HS-5 (cell line): ENCODE data around the gene LINC01488.

ENCODE experiments used
- DNase-seq: peaks from one replicate; pipeline ENCODE4 v3.0.0-alpha.2; 2012; ENCODE audit warnings: low read depth

Gene LINC01488

GRCh38 chr11:69493931-69494821 is 12.7 kb downstream of the LINC01488 start:
- no peak for DNase-seq

- DNase-seq, result no peak
Observed at GRCh38 chr11:69494851-69495250, 13.4 kb downstream of the LINC01488 start.

GRCh38 chr11:69495441-69496201 is 14.2 kb downstream of the LINC01488 start:
- no peak for DNase-seq

GRCh38 chr11:69496202-69496557 is 14.7 kb downstream of the LINC01488 start:
- no peak for DNase-seq

GRCh38 chr11:69496631-69497220 is 15.3 kb downstream of the LINC01488 start:
- DNase-seq, result no peak

- DNase-seq, result peak; percentile 83
Observed at GRCh38 chr11:69497221-69497787, 15.8 kb downstream of the LINC01488 start.

- DNase-seq, result no peak
Observed at GRCh38 chr11:69498614-69499175, 17.2 kb downstream of the LINC01488 start.

GRCh38 chr11:69499186-69499917 is 17.9 kb downstream of the LINC01488 start:
- no peak for DNase-seq

- DNase-seq, result no peak
Observed at GRCh38 chr11:69499918-69500284, 18.4 kb downstream of the LINC01488 start.

GRCh38 chr11:69500285-69501120 is 19.0 kb downstream of the LINC01488 start:
- no peak for DNase-seq

GRCh38 chr11:69501121-69501489 is 19.6 kb downstream of the LINC01488 start:
- DNase-seq, result no peak

- DNase-seq, result no peak
Observed at GRCh38 chr11:69501891-69502860, 20.7 kb downstream of the LINC01488 start.

GRCh38 chr11:69504127-69504526 is 22.7 kb downstream of the LINC01488 start:
- no peak for DNase-seq

- DNase-seq, result no peak
Observed at GRCh38 chr11:69504576-69505335, 23.3 kb downstream of the LINC01488 start.

- DNase-seq, result no peak
Observed at GRCh38 chr11:69508974-69509373, 27.5 kb downstream of the LINC01488 start.

- no peak for DNase-seq
Observed at GRCh38 chr11:69509381-69509780, 27.9 kb downstream of the LINC01488 start.

GRCh38 chr11:69509846-69510390 is 28.5 kb downstream of the LINC01488 start:
- DNase-seq, result no peak
